Lower lobe of right lung (tissue), 2 donors: ENCODE measurements around the gene ETV6. TPM values are rescaled to one million over a fixed set of nuclear protein-coding genes. Genes with fewer than 3 reads are reported as not detected.

ENCODE experiments used
- ATAC-seq, 2 donors: fragments of 200-7000 bp; cut with Tn5 transposase; one replicate each; pipeline ENCODE4 v1.9.1; 2020 to 2022; ENCODE audit warnings: mild to moderate bottlenecking in 2 of 2, moderate library complexity in 2 of 2
- DNase-seq: peaks from one replicate; pipeline ENCODE4 v3.0.0-alpha.2; 2020
- H3K27ac ChIP-seq: fragments of 200-600 bp; one replicate; pipeline ENCODE4 v1.8.0; 2022
- H3K27me3 ChIP-seq: fragments of 200-600 bp; one replicate; pipeline ENCODE4 v1.8.0; 2022; ENCODE audit warnings: low read depth
- H3K36me3 ChIP-seq: fragments of 200-600 bp; one replicate; pipeline ENCODE4 v1.8.0; 2022; ENCODE audit warnings: mild to moderate bottlenecking
- H3K4me1 ChIP-seq: fragments of 200-600 bp; one replicate; pipeline ENCODE4 v1.8.0; 2022
- H3K4me3 ChIP-seq: fragments of 200-600 bp; one replicate; pipeline ENCODE4 v1.8.0; 2022; ENCODE audit warnings: mild to moderate bottlenecking
- H3K9me3 ChIP-seq: fragments of 200-600 bp; one replicate; pipeline ENCODE4 v1.8.0; 2022
- intact Hi-C: fragments of 100-400 bp; cut with DNase I; formaldehyde crosslinking; loops from one replicate; pipeline ENCODE4 v1.11.0; 2022
- total RNA-seq: library from RNA; stranded (reverse); fragmentation: NEBNext Ultra II Directional; extraction: Animal tissue kit (Norgen Biotek cat#: 25700); gene quantifications from one replicate; pipeline ENCODE4 v1.2.1, GENCODE V29; 2021
- TF ChIP-seq, protein P1 (sequence below): fragments of 200-600 bp; IDR thresholded peaks from one replicate; pipeline ENCODE4 v1.8.0; 2022; ENCODE audit warnings: antibody characterized with exemption, mild to moderate bottlenecking
- donor health status: DM: no; HTN: yes; CAD: no; lungs with severe emphysema.

The ETV6 gene
- total RNA-seq, 1 donor from 2014 or later, result 48.4 TPM

- no peaks in the 10 kb centered on the region for H3K9me3 ChIP-seq
- no peak for ATAC-seq
- no peak overlapping the region for H3K4me3 ChIP-seq
- DNase-seq, result no peak
- TF ChIP-seq, protein P1, sequence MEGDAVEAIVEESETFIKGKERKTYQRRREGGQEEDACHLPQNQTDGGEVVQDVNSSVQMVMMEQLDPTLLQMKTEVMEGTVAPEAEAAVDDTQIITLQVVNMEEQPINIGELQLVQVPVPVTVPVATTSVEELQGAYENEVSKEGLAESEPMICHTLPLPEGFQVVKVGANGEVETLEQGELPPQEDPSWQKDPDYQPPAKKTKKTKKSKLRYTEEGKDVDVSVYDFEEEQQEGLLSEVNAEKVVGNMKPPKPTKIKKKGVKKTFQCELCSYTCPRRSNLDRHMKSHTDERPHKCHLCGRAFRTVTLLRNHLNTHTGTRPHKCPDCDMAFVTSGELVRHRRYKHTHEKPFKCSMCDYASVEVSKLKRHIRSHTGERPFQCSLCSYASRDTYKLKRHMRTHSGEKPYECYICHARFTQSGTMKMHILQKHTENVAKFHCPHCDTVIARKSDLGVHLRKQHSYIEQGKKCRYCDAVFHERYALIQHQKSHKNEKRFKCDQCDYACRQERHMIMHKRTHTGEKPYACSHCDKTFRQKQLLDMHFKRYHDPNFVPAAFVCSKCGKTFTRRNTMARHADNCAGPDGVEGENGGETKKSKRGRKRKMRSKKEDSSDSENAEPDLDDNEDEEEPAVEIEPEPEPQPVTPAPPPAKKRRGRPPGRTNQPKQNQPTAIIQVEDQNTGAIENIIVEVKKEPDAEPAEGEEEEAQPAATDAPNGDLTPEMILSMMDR, result no peak
- no peaks in the 10 kb centered on the region for H3K36me3 ChIP-seq
- no peaks in the 10 kb centered on the region for H3K27me3 ChIP-seq
- peaks cover 48% of the 10 kb centered on the region for H3K4me1 ChIP-seq
- intact Hi-C loops, result no loop called here
- peak overlapping the region; percentile 54 for H3K27ac ChIP-seq
Observed at GRCh38 chr12:11814374-11814773, 164.9 kb downstream of the ETV6 start.

GRCh38 chr12:11815397-11815796 lies 165.9 kb downstream of the ETV6 start:
- Histone ChIP-seq H3K9me3 (no peaks in the 10 kb centered on the region), H3K4me3 (no peak overlapping the region), H3K27me3 (no peaks in the 10 kb centered on the region), H3K27ac (no peak overlapping the region), H3K4me1 (peaks cover 48% of the 10 kb centered on the region), H3K36me3 (no peaks in the 10 kb centered on the region)
- intact Hi-C loops, result no loop called here
- DNase-seq (no peak), ATAC-seq (no peak)
- TF ChIP-seq, protein P1, result no peak

DNA sequence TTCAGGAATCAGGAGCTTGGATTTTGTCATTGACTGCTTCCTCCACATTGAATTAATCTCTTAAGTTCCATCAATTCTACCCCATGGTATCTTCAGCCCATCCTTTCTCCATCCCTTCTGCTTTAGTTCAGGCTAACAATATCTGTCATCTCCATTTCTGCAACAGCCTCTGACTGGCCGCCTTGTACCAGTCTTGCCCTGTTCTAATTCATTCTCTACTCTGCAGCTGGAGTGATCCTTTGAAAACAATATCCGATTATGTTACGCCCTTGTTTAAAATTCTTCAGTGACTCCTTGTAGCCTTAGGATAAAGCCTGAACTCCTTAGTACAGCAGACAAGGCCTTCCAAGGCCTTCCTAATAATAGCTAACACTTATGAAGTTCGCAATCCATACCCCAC lies 170.2 kb downstream of the ETV6 start:
- TF ChIP-seq, protein P1, result no peak
- Histone ChIP-seq H3K4me1 (peaks cover 21% of the 10 kb centered on the region), H3K27me3 (no peaks in the 10 kb centered on the region), H3K4me3 (no peak overlapping the region), H3K9me3 (no peaks in the 10 kb centered on the region), H3K27ac (no peak overlapping the region), H3K36me3 (no peaks in the 10 kb centered on the region)
- intact Hi-C loops, result no loop called here
- ATAC-seq (no peak), DNase-seq (no peak)

DNA sequence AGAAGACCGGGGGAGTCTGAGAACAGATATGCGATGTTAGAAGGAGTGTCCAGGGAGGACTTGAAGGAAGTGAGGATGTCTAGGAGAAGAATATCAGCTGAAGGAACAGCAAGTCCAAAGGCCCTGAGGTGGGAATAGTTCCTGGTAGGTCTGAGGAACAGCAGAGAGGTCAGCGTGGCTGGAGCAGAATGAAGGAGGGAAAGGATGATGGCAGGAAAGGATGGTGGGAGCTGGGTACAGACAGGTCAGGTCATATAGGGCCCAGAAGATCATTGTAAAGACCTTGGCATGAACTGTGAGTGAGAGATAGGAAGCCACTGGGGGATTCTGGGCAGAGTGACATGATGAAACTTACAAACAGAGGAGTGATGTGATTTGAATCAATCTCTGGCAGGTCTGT lies 171.0 kb downstream of the ETV6 start:
- H3K9me3 ChIP-seq, result no peaks in the 10 kb centered on the region
- H3K4me3 ChIP-seq, result no peak overlapping the region
- no peaks in the 10 kb centered on the region for H3K36me3 ChIP-seq
- no peak overlapping the region for H3K27ac ChIP-seq
- ATAC-seq, result no peak
- peaks cover 14% of the 10 kb centered on the region for H3K4me1 ChIP-seq
- TF ChIP-seq, protein P1, result no peak
- DNase-seq, result no peak
- intact Hi-C loops, result no loop called here
- H3K27me3 ChIP-seq, result no peaks in the 10 kb centered on the region

DNA sequence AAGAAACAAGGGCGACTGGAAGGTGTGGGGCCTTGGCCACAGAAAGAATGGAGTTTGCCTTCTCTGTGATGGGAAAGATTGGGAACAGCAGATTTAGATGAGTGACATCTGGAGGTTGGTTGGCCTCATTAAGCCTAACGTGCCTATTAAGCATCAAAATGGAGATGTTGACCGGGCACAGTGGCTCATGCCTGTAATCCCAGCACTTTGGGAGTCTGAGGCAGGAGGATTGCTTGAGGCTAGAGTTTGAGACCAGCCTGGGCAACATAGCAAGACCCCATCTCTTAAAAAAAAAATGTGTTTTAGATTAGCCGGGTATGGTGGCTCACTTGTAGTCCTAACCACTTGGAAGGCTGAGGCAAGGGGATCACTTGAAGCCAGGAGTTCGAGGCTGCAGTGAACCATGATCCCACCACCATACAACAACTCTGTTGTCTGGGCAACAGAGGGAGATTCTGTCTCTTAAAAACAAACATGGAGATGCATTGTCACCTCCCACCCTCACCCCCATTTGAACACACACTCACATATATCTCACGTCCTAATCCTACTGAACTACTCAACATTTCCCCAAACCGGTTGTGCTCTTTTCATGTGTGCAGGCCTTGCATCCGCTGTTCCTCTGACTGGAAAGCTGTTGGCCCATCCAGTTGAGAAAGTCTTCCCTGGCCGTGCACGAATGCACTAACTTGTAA lies 172.1 kb downstream of the ETV6 start:
- peaks cover 14% of the 10 kb centered on the region for H3K4me1 ChIP-seq
- H3K36me3 ChIP-seq, result no peaks in the 10 kb centered on the region
- H3K27me3 ChIP-seq, result no peaks in the 10 kb centered on the region
- H3K4me3 ChIP-seq, result no peak overlapping the region
- TF ChIP-seq, protein P1, result no peak
- DNase-seq (no peak), ATAC-seq (no peak)
- intact Hi-C loops, result no loop called here
- no peaks in the 10 kb centered on the region for H3K9me3 ChIP-seq
- H3K27ac ChIP-seq, result peak overlapping the region; percentile 37
